H1 (cell line): ENCODE data around the gene ACAP3.

Experiments
- CREB1 ChIP-seq: IDR thresholded peaks from 2 replicates; pipeline ENCODE4 v1.6.1; 2012; ENCODE audit warnings: inconsistent platforms
- EP300 ChIP-seq, 2 experiments: IDR thresholded peaks; 1 replicate in 1 of 2; 2 replicates in 1 of 2; pipeline ENCODE4 v1.6.1; 2011 to 2012; ENCODE audit warnings: low read depth in 2 of 2, low read length in 2 of 2, mild to moderate bottlenecking in 2 of 2, borderline replicate concordance in 1 of 2, inconsistent platforms in 1 of 2, moderate library complexity in 1 of 2
- GABPA ChIP-seq: IDR thresholded peaks from 2 replicates; pipeline ENCODE4 v1.6.1; 2011; ENCODE audit warnings: mild to moderate bottlenecking, low read length, moderate library complexity, borderline replicate concordance; ENCODE audit not compliant: insufficient read depth
- POLR2A ChIP-seq, 2 experiments: IDR thresholded peaks; 1 replicate in 1 of 2; 2 replicates in 1 of 2; pipeline ENCODE4 v1.6.1; 2011; ENCODE audit warnings: low read depth in 2 of 2, low read length in 2 of 2, mild to moderate bottlenecking in 2 of 2; ENCODE audit errors: control extremely low read depth in 1 of 2
- TAF1 ChIP-seq: IDR thresholded peaks from 2 replicates; pipeline ENCODE4 v1.6.1; 2011; ENCODE audit warnings: mild to moderate bottlenecking, low read depth, low read length
- YY1 ChIP-seq: IDR thresholded peaks from 2 replicates; pipeline ENCODE4 v1.6.1; 2011; ENCODE audit warnings: low read depth, mild to moderate bottlenecking, low read length
- TF ChIP-seq, protein P1 (sequence below), 3 experiments: IDR thresholded peaks; 1 replicate in 2 of 3; 2 replicates in 1 of 3; pipeline versions ENCODE4 v1.5.1 to v1.6.1; 2011; ENCODE audit warnings: low read length in 3 of 3, mild to moderate bottlenecking in 3 of 3, inconsistent platforms in 2 of 3, low read depth in 1 of 3, moderate library complexity in 1 of 3; ENCODE audit not compliant: insufficient read depth in 1 of 3; ENCODE audit errors: control extremely low read depth in 1 of 3

DNA sequence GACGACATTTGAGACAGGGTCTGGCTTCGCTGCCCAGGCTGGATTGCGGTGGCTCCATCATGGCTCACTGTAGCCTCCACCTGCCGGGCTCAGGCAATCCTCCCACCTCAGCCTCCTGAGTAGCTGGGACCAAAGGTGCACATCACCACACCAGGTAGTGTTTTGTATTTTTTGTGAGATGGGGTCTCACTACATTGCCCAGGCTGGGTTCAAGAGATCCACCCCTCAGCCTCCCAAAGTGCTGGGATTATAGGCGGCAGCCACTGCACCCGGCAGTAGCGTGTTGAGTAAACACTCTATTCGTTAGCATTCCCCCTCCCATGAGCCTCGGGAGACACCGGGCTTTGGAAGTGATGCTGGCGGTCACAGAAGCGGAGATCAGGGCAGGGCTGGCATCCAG is 54.4 kb downstream of the ACAP3 start:
- TF ChIP-seq POLR2A (IDR thresholded peaks at IDR 0.05; ENCODE audit: control extremely low read depth in 1 of 2, low read depth in 2 of 2, low read length in 2 of 2) (no peak), GABPA (no peak), TAF1 (no peak), EP300 (IDR thresholded peaks at IDR 0.05; ENCODE audit: borderline replicate concordance in 1 of 2, low read depth in 2 of 2, low read length in 2 of 2) (no peak), YY1 (no peak), CREB1 (no peak)
- TF ChIP-seq, protein P1, sequence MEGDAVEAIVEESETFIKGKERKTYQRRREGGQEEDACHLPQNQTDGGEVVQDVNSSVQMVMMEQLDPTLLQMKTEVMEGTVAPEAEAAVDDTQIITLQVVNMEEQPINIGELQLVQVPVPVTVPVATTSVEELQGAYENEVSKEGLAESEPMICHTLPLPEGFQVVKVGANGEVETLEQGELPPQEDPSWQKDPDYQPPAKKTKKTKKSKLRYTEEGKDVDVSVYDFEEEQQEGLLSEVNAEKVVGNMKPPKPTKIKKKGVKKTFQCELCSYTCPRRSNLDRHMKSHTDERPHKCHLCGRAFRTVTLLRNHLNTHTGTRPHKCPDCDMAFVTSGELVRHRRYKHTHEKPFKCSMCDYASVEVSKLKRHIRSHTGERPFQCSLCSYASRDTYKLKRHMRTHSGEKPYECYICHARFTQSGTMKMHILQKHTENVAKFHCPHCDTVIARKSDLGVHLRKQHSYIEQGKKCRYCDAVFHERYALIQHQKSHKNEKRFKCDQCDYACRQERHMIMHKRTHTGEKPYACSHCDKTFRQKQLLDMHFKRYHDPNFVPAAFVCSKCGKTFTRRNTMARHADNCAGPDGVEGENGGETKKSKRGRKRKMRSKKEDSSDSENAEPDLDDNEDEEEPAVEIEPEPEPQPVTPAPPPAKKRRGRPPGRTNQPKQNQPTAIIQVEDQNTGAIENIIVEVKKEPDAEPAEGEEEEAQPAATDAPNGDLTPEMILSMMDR (IDR thresholded peaks at IDR 0.05; ENCODE audit: control extremely low read depth in 1 of 3, insufficient read depth in 1 of 3, low read depth in 1 of 3, low read length in 3 of 3) = no peak
